GM12878 (cell line): ENCODE measurements around the gene NOP9. TPM values are rescaled to one million over a fixed set of nuclear protein-coding genes. Genes with fewer than 3 reads are reported as not detected.

Experiments
- ATAC-seq: fragments of 200-7000 bp; cut with Tn5 transposase; 3 replicates; pipeline ENCODE4 v1.9.1; 2020; ENCODE audit warnings: mild to moderate bottlenecking, moderate library complexity
- BruUV-seq: library from RNA; stranded (reverse); fragments of 400-500 nt; replicated peaks from 2 replicates; lab custom pipeline; 2021; lab: Mats Ljungman, UMichigan
- CTCF ChIA-PET: fragments of 300-600 bp; sonication (Branson Sonifier 250); formaldehyde crosslinking; extraction: SDS; loops from one replicate; lab custom pipeline; 2021; ENCODE audit warnings: inconsistent platforms; lab: Yijun Ruan, JAX
- POLR2A ChIA-PET: fragments of 350-600 bp; formaldehyde crosslinking; extraction: SDS; loops from one replicate; lab custom pipeline; 2021; ENCODE audit warnings: inconsistent platforms; lab: Charles Lee
- RAD21 ChIA-PET: fragments of 300-600 bp; sonication (Branson Sonifier 250); formaldehyde crosslinking; loops from one replicate; lab custom pipeline; 2023; ENCODE audit warnings: antibody characterized with exemption; ENCODE audit not compliant: unreplicated experiment; lab: Charles Lee
- SMC1A ChIA-PET: fragments of 300-600 bp; sonication (Branson Sonifier 250); formaldehyde crosslinking; loops from one replicate; lab custom pipeline; 2023; ENCODE audit not compliant: unreplicated experiment, uncharacterized antibody; lab: Charles Lee
- DNase-seq: peaks from one replicate; pipeline ENCODE4 v3.0.0-alpha.2; 2011; ENCODE audit warnings: low read depth, low spot score
- FAIRE-seq: peaks from 3 replicates; lab custom pipeline; 2011; peaks lifted over from hg19 to GRCh38; lab: Jason Lieb, UNC
- H2AFZ ChIP-seq: 2 replicates; pipeline ENCODE4 v1.6.0; 2011; ENCODE audit warnings: low read depth, low read length, control low read depth; ENCODE audit not compliant: control insufficient read depth
- H3K27ac ChIP-seq: 2 replicates; pipeline ENCODE4 v1.5.1; 2011; ENCODE audit warnings: control low read depth; ENCODE audit not compliant: control insufficient read depth, insufficient read depth
- H3K27me3 ChIP-seq, 2 experiments: replicated peaks in 1 of 2; 2 replicates each; pipeline versions ENCODE4 v1.6.0 to v1.6.1; 2011; ENCODE audit warnings: low read length in 1 of 2; ENCODE audit not compliant: control insufficient read depth in 2 of 2, insufficient read depth in 2 of 2
- H3K36me3 ChIP-seq, 2 experiments: 2 replicates each; pipeline ENCODE4 v1.5.1; 2011; ENCODE audit warnings: low read length in 1 of 2; ENCODE audit not compliant: control insufficient read depth in 2 of 2, insufficient read depth in 2 of 2
- H3K4me1 ChIP-seq: 2 replicates; pipeline ENCODE4 v1.6.1; 2011; ENCODE audit warnings: mild to moderate bottlenecking, low read length, moderate library complexity, mixed read lengths; ENCODE audit not compliant: control insufficient read depth, insufficient read depth
- H3K4me2 ChIP-seq: 2 replicates; pipeline ENCODE4 v1.6.0; 2011; ENCODE audit warnings: control low read depth; ENCODE audit not compliant: control insufficient read depth, insufficient read depth
- H3K4me3 ChIP-seq: fragments of 200-600 bp; sonication (generic); 2 replicates; pipeline ENCODE4 v1.5.1; 2016
- H3K79me2 ChIP-seq: 2 replicates; pipeline ENCODE4 v1.6.0; 2011; ENCODE audit warnings: low read length; ENCODE audit not compliant: control insufficient read depth, insufficient read depth
- H3K9ac ChIP-seq: 2 replicates; pipeline ENCODE4 v1.8.0; 2011; ENCODE audit warnings: low read length, control low read depth, mixed read lengths; ENCODE audit not compliant: control insufficient read depth, insufficient read depth
- H3K9me3 ChIP-seq: replicated peaks from 3 replicates; pipeline ENCODE4 v1.5.1; 2011; ENCODE audit warnings: mild to moderate bottlenecking, low read length; ENCODE audit not compliant: control insufficient read depth, insufficient read depth
- H4K20me1 ChIP-seq: 2 replicates; pipeline ENCODE4 v1.6.0; 2011; ENCODE audit not compliant: control insufficient read depth, insufficient read depth
- ATF7 ChIP-seq: fragments of 450-650 bp; IDR thresholded peaks from 2 replicates; pipeline ENCODE4 v1.6.1; 2016; ENCODE audit warnings: low read depth, mild to moderate bottlenecking
- BCLAF1 ChIP-seq: fragments of 450-650 bp; IDR thresholded peaks from 2 replicates; pipeline ENCODE4 v1.6.1; 2017; ENCODE audit warnings: antibody characterized with exemption, mild to moderate bottlenecking, moderate library complexity
- CBX3 ChIP-seq: fragments of 200-600 bp; sonication (generic); IDR thresholded peaks from 2 replicates; pipeline ENCODE4 v1.6.1; 2016; ENCODE audit warnings: low read depth, borderline replicate concordance
- E2F4 ChIP-seq: IDR thresholded peaks from 2 replicates; pipeline ENCODE4 v1.6.1; 2012; ENCODE audit warnings: low read depth, low read length, improper control_type of control experiment
- MEF2A ChIP-seq: IDR thresholded peaks from 2 replicates; pipeline ENCODE4 v1.6.1; 2011; ENCODE audit warnings: low read depth, mild to moderate bottlenecking, low read length, moderate library complexity; ENCODE audit not compliant: insufficient read depth
- MLLT1 ChIP-seq: fragments of 450-650 bp; IDR thresholded peaks from 2 replicates; pipeline ENCODE4 v1.6.1; 2016; ENCODE audit warnings: mild to moderate bottlenecking
- MXI1 ChIP-seq: fragments of 150-350 bp; IDR thresholded peaks from 2 replicates; pipeline ENCODE4 v1.6.1; 2011; ENCODE audit warnings: low read depth, mild to moderate bottlenecking, inconsistent platforms, low read length, improper control_type of control experiment
- NFYA ChIP-seq: IDR thresholded peaks from 2 replicates; pipeline ENCODE4 v1.6.1; 2011; ENCODE audit warnings: low read depth, mild to moderate bottlenecking, low read length, improper control_type of control experiment, borderline replicate concordance
- RB1 ChIP-seq: fragments of 450-650 bp; formaldehyde crosslinking; IDR thresholded peaks from 2 replicates; pipeline ENCODE4 v1.6.1; 2017; ENCODE audit warnings: mild to moderate bottlenecking, borderline replicate concordance
- REST ChIP-seq: IDR thresholded peaks from 2 replicates; pipeline ENCODE4 v1.6.1; 2012; ENCODE audit warnings: mild to moderate bottlenecking, low read depth, low read length
- SREBF2 ChIP-seq: IDR thresholded peaks from 2 replicates; pipeline ENCODE4 v1.6.1; 2012; ENCODE audit warnings: mild to moderate bottlenecking, low read length
- TARDBP ChIP-seq: IDR thresholded peaks from 2 replicates; pipeline ENCODE4 v1.6.1; 2016; ENCODE audit warnings: borderline replicate concordance
- USF2 ChIP-seq: IDR thresholded peaks from 2 replicates; pipeline ENCODE4 v1.6.1; 2011; ENCODE audit warnings: low read depth, low read length, improper control_type of control experiment, borderline replicate concordance
- ZSCAN29 ChIP-seq: fragments of 450-650 bp; IDR thresholded peaks from 2 replicates; pipeline ENCODE4 v1.6.1; 2017; ENCODE audit warnings: mild to moderate bottlenecking, moderate library complexity
- WGBS: methylation state at CpG from one replicate; pipeline ENCODE4 v1.1.6; 2016; ENCODE audit warnings: low lambda C conversion rate; ENCODE audit not compliant: insufficient replicate concordance, insufficient coverage; ENCODE audit errors: missing lambda C conversion rate; 5-methylcytosine and 5-hydroxymethylcytosine counted together
- in situ Hi-C: fragments of 300-500 bp; cut with MboI; formaldehyde crosslinking; loops from 9 replicates; pipeline ENCODE4 v1.14.3; 2018; ENCODE audit warnings: mixed read lengths
- intact Hi-C: fragments of 100-400 bp; cut with micrococcal nuclease; formaldehyde crosslinking; loops from one replicate; pipeline ENCODE4 v1.14.2; 2022; ENCODE audit not compliant: unreplicated experiment
- polyA plus RNA-seq, 11 experiments: library from polyadenylated mRNA; depleted of rRNA in 4 of 11; unstranded in 6 of 11; stranded (reverse) in 5 of 11; fragments of >200 nt; fragmentation: Nextera tagmentation in 4 of 11; fragmentation: Illumina TruSeq in 1 of 11; extraction: Ambion mirVana in 4 of 11; extraction: Trizol in 1 of 11; gene quantifications; 1 replicate in 1 of 11; 2 replicates in 10 of 11; pipeline versions ENCODE4 v1.2.1 to v1.2.3, GENCODE V29; 2011 to 2016; ENCODE audit warnings: inconsistent platforms in 2 of 11, missing spikeins in 2 of 11, low read depth in 1 of 11
- total RNA-seq, 4 experiments: library from RNA; depleted of rRNA in 3 of 4; stranded (reverse); fragments of >200 nt in 3 of 4; fragmentation: Illumina TruSeq in 1 of 4; extraction: Trizol in 1 of 4; gene quantifications; 2 replicates each; pipeline versions ENCODE4 v1.2.1 to v1.2.3, GENCODE V29; 2013 to 2021

The NOP9 gene
- total and polyA plus RNA-seq, 10 of the 15 experiments (the other 5 are each of a cell fraction or from before 2014, with no cell fraction given): 2.4 to 43.9 (median 20.3) TPM

- ChIA-PET SMC1A (interaction anchor here (1.1 to 1.8 kb wide), 4 partner anchors 19 to 185 kb away, joined by 3 to 9 read pairs (median 4); partner anchors contain the start of gene RABGGTA), RAD21 (interaction anchor here (0.7 to 1.9 kb wide), 3 partner anchors 19 to 82 kb away, joined by 3 to 7 read pairs (median 4); partner anchors contain the start of gene RABGGTA), POLR2A (interaction anchor here (0.6 to 3.4 kb wide), 3 partner anchors 9 to 81 kb away, joined by 3 to 18 read pairs (median 7); partner anchors contain the start of gene RABGGTA), CTCF (interaction anchor here (0.6 to 3.3 kb wide), 8 partner anchors 9 to 114 kb away, joined by 3 to 21 read pairs (median 4); partner anchors contain the start of genes CIDEB and TINF2)
- no peak overlapping the region for H3K4me3 ChIP-seq
- ATAC-seq: no peak
- H3K27me3 ChIP-seq: no peaks in the 10 kb centered on the region
- 100% methylated on average over 1 of the region's 1 CpG for WGBS
- in situ Hi-C loops: no loop called here
- BruUV-seq: no TSS peak
- H3K79me2 ChIP-seq: no peaks in the 10 kb centered on the region
- H3K4me2 ChIP-seq: no peak overlapping the region
- intact Hi-C loops: no loop called here
- H3K27ac ChIP-seq: no peak overlapping the region
- DNase-seq: no peak
- no peak overlapping the region for H3K9ac ChIP-seq
- peaks cover 0 to 3% of the 10 kb centered on the region in 2 experiments; a peak in 2 of 4 replicates for H3K36me3 ChIP-seq
- H2AFZ ChIP-seq: no peak overlapping the region
- FAIRE-seq: no peak
- no peaks in the 10 kb centered on the region for H4K20me1 ChIP-seq
- H3K9me3 ChIP-seq: no peaks in the 10 kb centered on the region
- peaks cover 32% of the 10 kb centered on the region for H3K4me1 ChIP-seq
- TF ChIP-seq ATF7 (no peak), NFYA (no peak), E2F4 (no peak), BCLAF1 (no peak), RB1 (no peak), MLLT1 (no peak), USF2 (no peak), MXI1 (no peak), SREBF2 (no peak), ZSCAN29 (no peak), MEF2A (no peak), CBX3 (no peak), REST (no peak), TARDBP (no peak)
Measured at GRCh38 chr14:24251880-24252288, 47.8 kb upstream of the NOP9 start.
